K562 (cell line): ENCODE results near the gene MICAL2. TPM values are rescaled to one million over a fixed set of nuclear protein-coding genes. Genes with fewer than 3 reads are reported as not detected.

Experiments used
- C11orf30 ChIP-seq: fragments of 450-650 bp; IDR thresholded peaks from 2 replicates; pipeline ENCODE4 v1.6.1; 2016; ENCODE audit warnings: low read depth, mild to moderate bottlenecking
- MTA2 ChIP-seq: fragments of 450-650 bp; IDR thresholded peaks from 2 replicates; pipeline ENCODE4 v1.6.1; 2016; ENCODE audit warnings: low read depth
- PBX2 ChIP-seq, 2 experiments: IDR thresholded peaks in 1 of 2; conservative IDR thresholded peaks in 1 of 2; 2 replicates each; pipeline ENCODE4 v1.6.1; 2016; ENCODE audit warnings: low read depth in 2 of 2, mild to moderate bottlenecking in 1 of 2, missing compliant biosample characterization in 1 of 2, missing genetic modification characterization in 1 of 2, moderate library complexity in 1 of 2
- PKNOX1 ChIP-seq: fragments of 450-650 bp; IDR thresholded peaks from 2 replicates; pipeline ENCODE4 v1.6.1; 2016
- PML ChIP-seq: IDR thresholded peaks from 2 replicates; pipeline ENCODE4 v1.6.1; 2012; ENCODE audit warnings: low read length, inconsistent platforms
- ZC3H4 ChIP-seq: sonication (generic); formaldehyde crosslinking; IDR thresholded peaks from 2 replicates; pipeline ENCODE4 v1.9.0; 2021; ENCODE audit warnings: missing genetic modification reagents, borderline replicate concordance
- polyA plus RNA-seq, 8 experiments: library from polyadenylated mRNA; depleted of rRNA in 4 of 8; stranded (reverse) in 5 of 8; unstranded in 3 of 8; fragments of >200 nt; fragmentation: Nextera tagmentation in 2 of 8; fragmentation: Illumina TruSeq in 1 of 8; extraction: Ambion mirVana in 2 of 8; extraction: Trizol in 1 of 8; gene quantifications; 2 replicates each; pipeline versions ENCODE4 v1.2.1 to v1.2.3, GENCODE V29; 2011 to 2014; ENCODE audit warnings: inconsistent platforms in 1 of 8, missing spikeins in 1 of 8
- total RNA-seq, 7 experiments: library from RNA; depleted of rRNA in 6 of 7; stranded (reverse); fragments of >200 nt in 6 of 7; fragmentation: Illumina TruSeq in 2 of 7; extraction: Trizol in 2 of 7; gene quantifications; 2 replicates each; pipeline versions ENCODE4 v1.2.1 to v1.2.3, GENCODE V29; 2011 to 2021; ENCODE audit warnings: low replicate concordance in 1 of 7

Gene MICAL2
- total and polyA plus RNA-seq, 9 of the 15 experiments (the other 6 are each of a cell fraction or from before 2014, with no cell fraction given) = 4.7 to 64.2 (median 33.6) TPM

GRCh38 chr11:12174477-12175143 lies 64.2 kb downstream of the MICAL2 start (continued):
- TF ChIP-seq PBX2 (CRISPR knock-in tag; IDR thresholded peaks at IDR 0.05; ENCODE audit: low read depth) (no peak), PBX2 (tag; conservative IDR thresholded peaks at IDR 0.05; ENCODE audit: low read depth) (peak; percentile 63), C11orf30 (peak; percentile 98), ZC3H4 (CRISPR knock-in tag) (no peak), PML (no peak), PKNOX1 (peak; percentile 62; the same call in 1 of the 2 replicates), MTA2 (no peak)
